CD4-positive, alpha-beta T cell treated with Interleukin-1 beta for 1 hour (primary cell): ENCODE data around the gene CUX1.
"Not testable (repeated sequence)": the region's sequence is repeated elsewhere in the genome, so short reads cannot be mapped to it uniquely, and the experiment has no call there.

Source experiments
- DNase-seq, 2 donors: peaks; one replicate each; pipeline ENCODE4 v3.0.0-alpha.2; 2020 to 2022

Gene CUX1

GRCh38 chr7:101826081-101826835 lies 8.8 kb downstream of the CUX1 start:
- DNase-seq, result no peak

DNA sequence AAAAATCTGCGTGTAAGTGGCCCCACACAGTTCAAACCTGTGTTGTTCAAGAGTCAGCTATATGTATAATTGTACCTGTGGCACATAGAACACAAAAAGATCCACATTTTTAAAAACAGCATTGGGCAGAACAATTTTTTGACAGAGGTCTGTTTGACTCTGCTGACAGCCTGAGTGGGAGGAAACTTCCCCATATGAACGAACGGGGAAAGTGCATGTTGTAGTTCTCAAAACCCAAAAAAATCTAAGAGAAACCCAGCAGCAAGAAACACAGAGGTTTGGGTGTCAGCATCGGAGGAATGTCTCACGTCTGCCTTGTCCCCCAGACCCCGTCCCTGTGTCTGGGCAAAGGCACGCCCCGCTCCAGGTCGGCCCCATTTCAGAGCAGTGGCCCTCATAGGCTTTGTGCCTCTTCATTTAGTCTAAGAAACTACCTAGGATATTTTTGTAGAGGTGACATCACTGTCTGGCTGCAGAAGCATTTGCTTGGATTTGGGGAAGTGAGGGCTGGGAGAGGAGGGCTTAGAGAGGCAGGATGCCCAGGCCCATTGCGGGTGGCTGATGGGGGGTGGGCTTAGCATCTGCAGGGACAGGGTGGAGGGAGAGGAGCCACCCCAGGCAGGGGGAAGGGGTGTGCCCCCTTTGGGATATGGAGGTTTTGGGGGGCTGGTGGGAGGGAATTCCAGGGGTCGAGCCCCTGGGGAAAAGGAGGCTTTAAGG lies 11.0 kb downstream of the CUX1 start:
- no peak for DNase-seq

DNA sequence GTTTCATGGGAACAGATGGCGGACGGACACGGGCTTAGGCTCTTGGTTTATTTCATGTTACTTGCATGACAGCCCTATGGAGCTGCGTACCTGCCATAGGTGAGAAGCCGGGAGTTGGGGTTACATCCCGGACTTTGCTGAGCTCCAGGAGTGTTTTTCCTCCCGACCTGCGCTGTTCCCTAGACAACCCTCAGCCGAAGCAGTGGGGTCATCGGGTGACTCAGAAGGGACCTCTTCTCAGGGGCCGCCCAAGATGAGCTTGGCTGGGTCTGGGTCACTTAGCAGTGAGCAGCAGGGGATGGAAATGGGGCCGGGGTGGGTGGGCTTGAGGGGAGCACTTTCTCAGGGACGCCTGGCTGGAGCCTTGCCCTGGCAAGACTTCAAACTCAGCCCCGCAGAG lies 11.9 kb downstream of the CUX1 start:
- no peak for DNase-seq

GRCh38 chr7:101829821-101830220 lies 12.4 kb downstream of the CUX1 start:
- no peak for DNase-seq

GRCh38 chr7:101831396-101831795 lies 14.0 kb downstream of the CUX1 start:
- not testable (repeated sequence) for DNase-seq

DNA sequence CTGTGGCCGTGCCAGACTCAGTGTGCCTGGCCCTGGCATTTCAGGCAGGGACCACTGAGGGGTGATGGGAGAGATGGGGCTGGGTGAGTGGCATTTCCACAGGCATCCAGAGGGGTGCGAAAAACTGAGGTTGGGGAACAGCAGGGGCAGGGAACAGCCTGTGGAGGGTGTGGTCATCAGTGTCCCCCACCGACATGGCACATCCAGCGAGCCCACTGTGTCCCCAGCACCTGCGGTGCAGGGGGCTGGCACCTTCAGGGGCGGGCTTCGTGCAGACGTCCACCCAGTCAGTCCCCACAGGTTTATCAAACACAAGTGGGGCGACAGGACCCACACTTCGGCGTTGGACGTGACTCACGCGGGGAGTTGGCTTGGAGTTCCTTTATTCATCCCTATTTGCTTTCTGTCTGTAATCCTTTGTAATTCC lies 14.8 kb downstream of the CUX1 start:
- no peak for DNase-seq

- no peak for DNase-seq
Measured at GRCh38 chr7:101832685-101833375, 15.4 kb downstream of the CUX1 start.

GRCh38 chr7:101833799-101834198 lies 16.4 kb downstream of the CUX1 start:
- no peak for DNase-seq

DNA sequence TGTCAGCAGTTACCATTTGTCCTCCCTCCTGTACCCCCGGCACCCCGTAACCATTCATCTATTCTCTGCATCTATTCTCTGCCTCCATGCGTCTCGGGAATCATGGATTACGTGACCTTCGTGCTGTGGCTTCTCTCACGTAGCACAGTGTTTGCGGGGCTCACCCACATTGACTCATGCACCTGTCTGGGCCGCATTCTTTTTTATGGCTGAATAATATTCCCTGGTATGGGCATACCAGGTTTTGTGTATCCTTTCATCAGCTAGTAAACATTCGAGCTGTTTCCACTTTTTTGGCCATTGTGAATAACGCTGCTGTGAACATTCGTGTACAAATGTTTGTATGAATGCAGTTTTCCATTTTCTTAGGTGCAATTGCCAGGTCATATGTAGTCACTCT lies 17.7 kb downstream of the CUX1 start:
- DNase-seq, result no peak

DNA sequence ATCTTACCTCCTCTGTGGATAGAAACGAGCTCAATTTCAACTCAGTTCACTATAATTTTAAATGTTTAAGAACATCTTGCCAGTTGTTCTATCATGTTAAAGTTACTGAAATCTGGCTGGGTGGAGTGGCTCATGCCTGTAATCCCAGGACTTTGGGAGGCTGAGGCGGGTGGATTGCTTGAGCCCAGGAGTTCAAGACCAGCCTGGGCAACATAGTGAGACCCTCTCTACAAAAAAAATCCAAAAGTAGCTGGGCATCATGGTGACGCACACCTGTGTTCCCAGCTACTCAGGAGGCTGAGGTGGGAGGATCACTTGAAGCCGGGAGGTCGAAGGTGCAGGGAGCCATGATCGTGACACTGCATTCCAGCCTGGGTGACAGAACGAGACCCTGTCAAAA lies 20.0 kb downstream of the CUX1 start:
- DNase-seq, result not testable (repeated sequence)

DNA sequence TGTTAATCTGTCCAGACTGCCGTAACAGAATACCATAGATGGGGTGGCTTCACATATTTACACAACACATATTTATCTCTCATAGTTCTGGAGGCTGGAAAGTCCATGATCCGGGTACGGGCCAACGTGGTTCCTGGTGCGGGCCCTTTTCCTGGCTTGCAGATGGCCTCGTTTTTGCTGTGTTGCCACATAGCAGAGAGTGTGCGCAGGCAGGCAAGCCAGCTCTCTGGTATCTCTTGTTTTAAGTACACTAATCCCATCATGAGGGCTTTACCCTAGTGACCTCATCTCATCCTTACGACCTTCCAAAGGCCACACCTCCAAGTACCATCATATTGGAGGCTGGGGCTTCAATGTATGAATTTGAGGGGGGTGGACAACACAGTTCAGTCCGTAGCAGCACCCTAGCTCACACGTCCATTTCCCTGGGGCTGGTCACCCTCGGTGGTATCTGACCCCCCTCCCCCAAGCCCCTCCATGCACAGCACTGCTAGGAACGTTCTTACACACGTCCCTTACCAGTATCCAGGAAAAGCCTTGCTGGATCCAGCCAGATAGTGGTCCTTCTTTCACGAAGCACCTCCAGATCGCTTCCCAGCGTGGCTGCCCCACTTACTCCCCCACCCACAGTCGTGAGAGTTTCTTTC lies 21.5 kb downstream of the CUX1 start:
- DNase-seq, result no peak

DNA sequence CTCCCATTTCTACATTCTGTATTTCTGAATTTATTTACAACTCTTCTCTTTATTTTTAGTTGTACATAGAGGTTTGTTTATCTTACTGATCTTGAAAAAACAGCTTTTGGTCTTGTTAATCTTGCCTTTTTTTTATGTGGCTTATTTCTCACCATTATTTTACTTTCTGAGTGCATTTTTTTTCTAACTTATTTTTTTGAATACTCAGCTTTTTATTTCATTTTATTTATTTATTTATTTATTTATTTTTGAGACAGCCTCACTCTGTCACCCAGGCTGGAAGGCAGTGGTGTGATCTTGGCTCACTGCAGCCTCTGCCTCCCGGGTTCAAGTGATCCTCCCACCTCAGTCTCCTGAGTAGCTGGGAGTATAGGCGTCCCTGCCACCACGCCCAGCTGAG lies 23.9 kb downstream of the CUX1 start:
- DNase-seq, result no peak

- no peak for DNase-seq
Measured at GRCh38 chr7:101843293-101844271, 26.2 kb downstream of the CUX1 start.

GRCh38 chr7:101845974-101846373 lies 28.5 kb downstream of the CUX1 start:
- no peak for DNase-seq

DNA sequence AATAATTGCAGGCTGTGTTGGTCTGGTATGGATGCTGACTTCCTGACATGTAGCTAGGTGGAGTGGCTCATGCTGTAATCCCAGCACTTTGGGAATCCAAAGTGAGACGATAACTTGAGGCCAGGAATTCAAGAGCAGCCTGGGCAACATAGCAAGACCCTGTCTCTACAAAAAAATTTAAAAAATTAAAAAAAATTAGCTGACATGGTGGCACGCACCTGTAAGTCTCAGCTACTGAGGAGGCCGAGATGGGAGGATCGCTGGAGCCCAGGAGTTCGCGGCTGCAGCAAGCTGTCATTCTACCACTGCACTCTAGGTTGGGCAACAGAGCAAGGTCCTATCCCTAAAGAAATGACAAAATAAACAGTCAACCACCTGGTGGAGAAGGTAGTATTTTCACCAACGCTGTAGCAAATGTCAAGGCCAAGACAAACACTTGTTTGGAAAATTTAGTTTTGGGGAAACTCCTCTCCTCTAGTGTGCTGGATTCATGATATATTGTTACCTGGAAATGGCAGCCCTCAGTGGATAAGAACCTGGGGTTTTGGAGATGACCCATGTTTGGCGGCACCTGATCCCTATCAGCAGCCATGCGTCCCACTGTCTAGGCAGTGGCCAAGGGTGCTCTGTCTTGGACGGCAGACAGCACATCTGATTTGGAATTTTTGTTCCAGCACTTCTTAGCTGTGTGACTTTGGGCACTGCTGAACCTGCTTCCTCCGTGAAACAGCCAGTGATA lies 29.5 kb downstream of the CUX1 start:
- no peak for DNase-seq

DNA sequence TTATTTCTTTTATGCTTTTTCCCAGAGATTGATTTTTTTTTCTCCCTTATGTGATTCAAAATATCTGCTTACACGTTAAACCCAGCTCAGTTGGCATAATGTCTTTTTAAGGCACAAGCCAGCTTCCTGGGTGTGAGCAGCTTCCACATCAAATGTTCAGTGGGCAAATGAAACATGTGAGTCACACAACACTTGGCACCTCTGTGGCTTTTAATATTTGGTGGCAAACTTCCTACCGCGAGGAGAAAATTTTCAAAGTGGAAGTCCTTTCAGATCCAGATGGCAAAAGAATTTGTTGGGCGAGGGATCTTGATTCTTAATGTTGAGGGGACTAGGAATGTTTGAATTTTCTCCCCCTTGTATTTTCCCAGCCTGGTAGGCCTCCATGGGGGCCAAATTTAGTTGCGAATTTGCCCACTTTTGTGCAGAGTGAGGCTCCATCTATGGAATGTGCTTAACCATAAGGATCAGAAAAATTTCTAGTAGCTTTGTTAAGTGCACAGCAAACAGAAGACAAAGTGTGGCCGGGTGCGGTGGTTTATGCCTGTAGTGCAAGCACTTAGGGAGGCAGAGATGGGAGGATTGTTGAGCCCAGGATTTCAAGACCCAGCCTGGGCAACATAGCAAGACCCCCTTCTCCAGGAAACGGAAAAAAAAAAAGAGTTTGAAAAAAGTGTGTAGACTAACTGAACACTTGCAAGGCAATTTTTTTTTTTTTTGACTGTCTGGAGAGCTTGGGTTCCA lies 31.0 kb downstream of the CUX1 start:
- DNase-seq, result no peak

- DNase-seq, result not testable (repeated sequence)
Measured at GRCh38 chr7:101849314-101849713, 31.9 kb downstream of the CUX1 start.

DNA sequence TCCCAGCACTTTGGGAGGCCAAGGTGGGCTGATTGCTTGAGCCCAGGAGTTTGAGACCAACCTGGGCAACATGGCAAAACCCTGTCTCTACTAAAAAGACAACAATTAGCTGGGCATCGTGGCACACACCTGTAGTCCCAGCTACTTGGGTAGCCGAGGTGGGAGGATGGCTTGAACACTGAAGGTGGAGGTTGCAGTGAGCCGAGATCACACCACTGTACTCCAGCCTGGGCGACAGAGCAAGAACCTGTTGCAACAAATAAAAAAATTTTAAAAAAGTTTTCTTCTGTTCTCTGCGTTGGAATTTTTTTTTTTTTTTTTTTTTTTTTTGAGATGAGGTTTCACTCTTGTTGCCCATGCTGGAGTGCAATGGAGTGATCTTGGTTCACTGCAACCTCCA lies 34.9 kb downstream of the CUX1 start:
- DNase-seq, result not testable (repeated sequence)

DNA sequence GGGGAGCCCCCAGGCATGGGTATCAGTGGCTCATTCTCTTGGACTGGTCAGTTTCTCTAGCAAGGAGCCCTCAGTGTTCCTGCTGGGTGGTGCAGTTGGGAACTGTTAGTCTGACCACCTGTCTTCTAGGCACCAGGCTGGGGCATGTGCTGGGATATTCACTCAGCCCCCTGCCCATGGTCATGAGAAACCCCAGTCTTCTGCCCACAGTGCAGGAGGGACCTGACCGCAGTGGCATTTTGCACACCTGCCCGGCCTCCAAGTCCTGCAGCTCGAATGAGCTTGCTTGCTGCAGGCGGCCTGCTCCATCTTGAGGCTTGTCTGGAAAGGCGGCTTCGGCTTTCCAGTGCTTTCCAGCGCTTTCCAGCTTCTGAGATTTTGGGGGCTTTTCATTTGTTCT lies 36.3 kb downstream of the CUX1 start:
- DNase-seq, result no peak

- no peak for DNase-seq
Measured at GRCh38 chr7:101854084-101854865, 36.8 kb downstream of the CUX1 start.
